ENCODE data around the gene SLC7A4.

The SLC7A4 gene, protein sequence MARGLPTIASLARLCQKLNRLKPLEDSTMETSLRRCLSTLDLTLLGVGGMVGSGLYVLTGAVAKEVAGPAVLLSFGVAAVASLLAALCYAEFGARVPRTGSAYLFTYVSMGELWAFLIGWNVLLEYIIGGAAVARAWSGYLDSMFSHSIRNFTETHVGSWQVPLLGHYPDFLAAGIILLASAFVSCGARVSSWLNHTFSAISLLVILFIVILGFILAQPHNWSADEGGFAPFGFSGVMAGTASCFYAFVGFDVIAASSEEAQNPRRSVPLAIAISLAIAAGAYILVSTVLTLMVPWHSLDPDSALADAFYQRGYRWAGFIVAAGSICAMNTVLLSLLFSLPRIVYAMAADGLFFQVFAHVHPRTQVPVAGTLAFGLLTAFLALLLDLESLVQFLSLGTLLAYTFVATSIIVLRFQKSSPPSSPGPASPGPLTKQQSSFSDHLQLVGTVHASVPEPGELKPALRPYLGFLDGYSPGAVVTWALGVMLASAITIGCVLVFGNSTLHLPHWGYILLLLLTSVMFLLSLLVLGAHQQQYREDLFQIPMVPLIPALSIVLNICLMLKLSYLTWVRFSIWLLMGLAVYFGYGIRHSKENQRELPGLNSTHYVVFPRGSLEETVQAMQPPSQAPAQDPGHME

DNA sequence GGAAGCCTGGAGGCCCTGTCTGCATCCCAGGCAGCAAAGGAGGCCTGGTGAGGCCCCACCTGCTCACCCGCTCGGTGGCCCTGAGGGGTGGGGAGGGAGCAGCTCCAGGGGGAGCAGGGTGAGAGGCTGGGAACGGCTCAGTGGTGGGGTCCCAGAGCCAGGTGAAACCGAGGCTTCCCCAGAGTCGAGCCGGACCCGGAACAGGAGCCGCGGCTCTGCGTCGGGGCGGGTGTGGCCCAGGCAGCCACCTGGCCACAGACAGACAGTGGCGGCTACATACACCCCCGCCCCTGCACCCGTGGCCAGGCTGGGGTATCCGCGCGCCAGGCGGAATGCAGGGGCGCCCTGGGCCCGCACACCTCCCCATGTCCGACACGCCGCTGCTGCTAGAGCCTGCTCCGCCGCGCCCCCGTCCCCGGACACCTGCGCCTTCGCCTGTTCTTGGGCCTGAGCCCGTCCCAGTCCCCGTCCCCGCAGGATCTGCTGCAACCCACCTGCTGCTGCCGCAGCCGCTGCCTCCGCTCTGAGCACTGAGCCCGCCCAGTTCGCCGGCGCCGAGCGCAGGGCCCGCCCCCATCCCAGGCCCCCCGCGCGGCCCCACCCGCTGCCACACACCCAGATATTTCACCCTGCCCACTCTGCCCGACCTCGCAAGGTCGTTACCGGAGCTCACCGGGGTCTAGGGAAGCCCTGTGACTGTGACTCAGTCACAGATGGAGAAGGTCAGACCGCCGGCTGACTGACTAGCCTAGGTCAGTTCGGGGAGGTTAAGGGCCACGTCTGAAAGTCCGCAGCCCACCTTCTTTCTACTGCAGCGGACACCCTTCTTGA lies at the start of gene SLC7A4:
TSS of gene SLC7A4 (minus strand) at position 525 of the 831 bp plus-strand sequence. CDS start 749 bp downstream, outside the sequence.
- TF ChIP-seq CTCF (IDR thresholded peaks at IDR 0.05; ENCODE audit: insufficient read depth, low read length, poor library complexity, severe bottlenecking) = no peak
- H3K4me3 ChIP-seq (replicated peaks; ENCODE audit: low read depth, low read length) = no peak within 1 kb of the TSS
- DNase-seq (ENCODE audit: extremely low read depth, insufficient read length) = no peak
- no peaks in the 10 kb centered on the region; the same call in 1 of the 2 replicates for H3K27me3 ChIP-seq (replicated peaks; ENCODE audit: control insufficient read depth, insufficient read depth, low read length)
- no peaks in the 10 kb centered on the region for H3K36me3 ChIP-seq (ENCODE audit: control insufficient read depth, insufficient read depth, low read length)

DNA sequence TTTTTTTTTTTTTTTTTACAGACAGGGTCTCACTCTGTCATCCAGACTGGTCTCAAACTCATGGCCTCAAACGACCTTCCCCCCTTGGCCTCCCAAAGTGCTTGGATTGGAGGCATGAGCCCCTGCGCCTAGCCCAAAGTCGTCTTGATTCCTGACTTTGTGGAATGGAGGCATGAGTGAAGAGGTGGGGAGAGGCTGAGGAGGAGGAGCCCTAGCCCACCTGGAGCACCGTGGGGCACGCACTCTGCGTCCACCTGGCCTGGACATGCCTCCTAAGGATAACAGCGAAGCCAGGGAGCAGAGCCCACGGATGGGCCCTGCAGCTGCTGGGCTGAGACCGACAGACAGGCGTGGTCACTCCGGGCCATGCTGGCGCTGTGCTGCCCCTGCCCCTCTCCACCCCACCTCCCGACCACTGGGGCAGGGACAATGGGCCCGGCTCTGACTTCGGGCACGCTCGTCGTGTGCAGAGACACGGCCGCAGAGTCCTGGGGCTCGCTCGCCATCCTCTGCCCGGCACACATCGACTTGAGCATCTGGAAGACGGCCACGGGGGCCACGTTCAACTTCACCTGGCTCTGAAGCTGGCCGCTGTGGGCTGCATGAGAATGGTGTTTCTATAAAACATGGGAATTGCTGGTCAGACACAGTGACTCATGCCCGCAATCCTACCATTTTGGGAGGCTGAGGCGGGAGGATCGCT lies 48.2 kb upstream of the SLC7A4 start:
- Histone ChIP-seq H3K4me3 (replicated peaks; ENCODE audit: low read depth, low read length) (no peak overlapping the region), H3K36me3 (ENCODE audit: control insufficient read depth, insufficient read depth, low read length) (no peaks in the 10 kb centered on the region), H3K27me3 (replicated peaks; ENCODE audit: control insufficient read depth, insufficient read depth, low read length) (no peaks in the 10 kb centered on the region; the same call in 1 of the 2 replicates)
- no peak for DNase-seq (ENCODE audit: extremely low read depth, insufficient read length)
- TF ChIP-seq CTCF (IDR thresholded peaks at IDR 0.05; ENCODE audit: insufficient read depth, low read length, poor library complexity, severe bottlenecking) = no peak

DNA sequence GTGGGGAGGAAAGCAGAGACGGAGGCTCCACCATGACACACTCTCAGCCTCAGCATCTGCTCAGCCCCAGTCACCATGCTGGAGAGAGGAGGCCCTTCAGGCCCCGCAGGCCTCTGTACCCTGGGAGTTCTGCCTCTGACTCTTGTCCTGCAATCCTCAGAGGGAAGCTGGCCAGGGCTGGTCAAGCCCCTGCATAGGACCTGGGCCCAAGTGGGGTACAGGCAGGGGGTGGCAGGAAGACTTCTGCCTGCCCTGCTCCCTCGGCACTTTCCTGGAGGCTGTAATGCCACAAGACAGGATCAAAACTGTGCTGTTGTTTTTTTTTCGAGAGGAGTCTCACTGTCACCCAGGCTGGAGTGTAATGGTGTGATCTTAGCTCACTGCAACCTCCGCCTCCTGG lies 47.1 kb upstream of the SLC7A4 start:
- H3K27me3 ChIP-seq (replicated peaks; ENCODE audit: control insufficient read depth, insufficient read depth, low read length) = no peaks in the 10 kb centered on the region; the same call in 1 of the 2 replicates
- DNase-seq (ENCODE audit: extremely low read depth, insufficient read length) = no peak
- no peak for TF ChIP-seq CTCF (IDR thresholded peaks at IDR 0.05; ENCODE audit: insufficient read depth, low read length, poor library complexity, severe bottlenecking)
- H3K4me3 ChIP-seq (replicated peaks; ENCODE audit: low read depth, low read length) = no peak overlapping the region
- no peaks in the 10 kb centered on the region for H3K36me3 ChIP-seq (ENCODE audit: control insufficient read depth, insufficient read depth, low read length)

GRCh38 chr22:21078916-21079315 lies 46.6 kb upstream of the SLC7A4 start:
- Histone ChIP-seq H3K4me3 (replicated peaks; ENCODE audit: low read depth, low read length) (no peak overlapping the region), H3K36me3 (ENCODE audit: control insufficient read depth, insufficient read depth, low read length) (no peaks in the 10 kb centered on the region), H3K27me3 (replicated peaks; ENCODE audit: control insufficient read depth, insufficient read depth, low read length) (no peaks in the 10 kb centered on the region; the same call in 1 of the 2 replicates)
- no peak for DNase-seq (ENCODE audit: extremely low read depth, insufficient read length)
- TF ChIP-seq CTCF (IDR thresholded peaks at IDR 0.05; ENCODE audit: insufficient read depth, low read length, poor library complexity, severe bottlenecking) = no peak

DNA sequence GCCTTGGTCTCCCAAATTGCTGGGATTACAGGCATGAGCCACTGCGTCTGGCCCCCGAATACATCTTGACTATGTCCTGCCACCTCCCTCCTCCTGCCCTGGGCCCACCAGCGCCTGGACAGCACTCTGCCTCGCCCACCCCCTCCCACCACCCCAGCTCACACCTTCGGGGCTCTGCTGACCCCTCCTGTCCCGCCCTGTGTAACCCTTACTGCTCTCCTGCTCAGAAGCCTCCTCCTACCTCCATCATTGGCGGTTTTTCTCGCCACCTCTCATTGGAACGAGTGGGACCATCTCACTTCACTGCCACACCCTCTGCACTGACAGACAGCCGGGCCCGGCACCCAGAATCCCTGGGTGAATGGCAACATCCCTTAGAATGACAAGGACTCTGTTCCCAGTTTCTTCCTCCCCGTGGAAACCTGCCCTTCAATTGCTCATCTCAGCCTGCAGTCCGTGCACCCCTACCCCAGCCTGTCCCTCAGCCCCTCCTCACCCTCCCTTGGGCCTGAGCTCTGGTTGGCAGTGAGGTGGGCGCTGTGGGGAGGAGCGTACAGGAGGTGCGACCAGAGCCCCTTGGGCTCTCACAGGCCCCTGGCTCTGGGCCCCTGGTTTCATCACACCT lies 45.6 kb upstream of the SLC7A4 start:
- DNase-seq (ENCODE audit: extremely low read depth, insufficient read length) = no peak
- Histone ChIP-seq H3K36me3 (ENCODE audit: control insufficient read depth, insufficient read depth, low read length) (no peaks in the 10 kb centered on the region), H3K4me3 (replicated peaks; ENCODE audit: low read depth, low read length) (no peak overlapping the region), H3K27me3 (replicated peaks; ENCODE audit: control insufficient read depth, insufficient read depth, low read length) (no peaks in the 10 kb centered on the region; the same call in 1 of the 2 replicates)
- TF ChIP-seq CTCF (IDR thresholded peaks at IDR 0.05; ENCODE audit: insufficient read depth, low read length, poor library complexity, severe bottlenecking) = no peak

All from GM06990 (cell line).